Measurements from ENCODE around the gene BMPR1A. TPM values are rescaled to one million over a fixed set of nuclear protein-coding genes. Genes with fewer than 3 reads are reported as not detected.

Gene BMPR1A
- total and polyA plus RNA-seq, 10 of the 15 experiments (the other 5 are each of a cell fraction or from before 2014, with no cell fraction given): 2.3 to 22.7 (median 13.1) TPM

- FAIRE-seq (no peak), ATAC-seq (no peak), DNase-seq (ENCODE audit: low read depth, low spot score) (no peak)
- Histone ChIP-seq H3K79me2 (ENCODE audit: control insufficient read depth, insufficient read depth, low read length) (peaks cover 10% of the 10 kb centered on the region), H4K20me1 (ENCODE audit: control insufficient read depth, insufficient read depth) (no peaks in the 10 kb centered on the region), H3K4me3 (no peak overlapping the region), H3K4me1 (ENCODE audit: control insufficient read depth, insufficient read depth, low read length) (no peaks in the 10 kb centered on the region), H3K27me3 (replicated peaks in 1 of 2; ENCODE audit: control insufficient read depth in 2 of 2, insufficient read depth in 2 of 2, low read length in 1 of 2) (no peaks in the 10 kb centered on the region), H3K4me2 (ENCODE audit: control insufficient read depth, insufficient read depth) (no peak overlapping the region), H2AFZ (ENCODE audit: control insufficient read depth, low read depth, low read length) (no peak overlapping the region), H3K9ac (ENCODE audit: control insufficient read depth, insufficient read depth, low read length) (no peak overlapping the region), H3K9me3 (replicated peaks; ENCODE audit: control insufficient read depth, insufficient read depth, low read length) (no peaks in the 10 kb centered on the region), H3K27ac (ENCODE audit: control insufficient read depth, insufficient read depth) (no peak overlapping the region), H3K36me3 (ENCODE audit: control insufficient read depth in 2 of 2, insufficient read depth in 2 of 2, low read length in 1 of 2) (no peaks in the 10 kb centered on the region; a peak in 2 of 4 replicates)
- POLR2A ChIA-PET: no interaction called here
- WGBS (ENCODE audit: insufficient coverage, insufficient replicate concordance, low lambda C conversion rate, missing lambda C conversion rate): 59% methylated on average over 4 of the region's 4 CpGs
- no TSS peak for BruUV-seq (replicated peaks)
- RAD21 ChIA-PET (ENCODE audit: unreplicated experiment): no interaction called here
- TF ChIP-seq ZZZ3 (IDR thresholded peaks at IDR 0.05; ENCODE audit: control insufficient read depth, insufficient read length, low read depth): no peak
- no peak for TF ChIP-seq ATF3 (IDR thresholded peaks at IDR 0.05; ENCODE audit: borderline replicate concordance, extremely low read depth, low read depth, low read length)
- no peak for TF ChIP-seq BMI1 (IDR thresholded peaks at IDR 0.05; ENCODE audit: borderline replicate concordance)
- no peak for TF ChIP-seq HDGF (IDR thresholded peaks at IDR 0.05)
- in situ Hi-C loops (cut with MboI) (no loop called here), intact Hi-C loops (cut with micrococcal nuclease; ENCODE audit: unreplicated experiment) (no loop called here)
- CTCF ChIA-PET: no interaction called here
- SMC1A ChIA-PET (ENCODE audit: uncharacterized antibody, unreplicated experiment): no interaction called here
These were observed 56.7 kb downstream of the BMPR1A start for GRCh38 chr10:86813101-86813500.

- H3K36me3 ChIP-seq (ENCODE audit: control insufficient read depth in 2 of 2, insufficient read depth in 2 of 2, low read length in 1 of 2): no peaks in the 10 kb centered on the region; a peak in 2 of 4 replicates
- in situ Hi-C loops (cut with MboI) (no loop called here), intact Hi-C loops (cut with micrococcal nuclease; ENCODE audit: unreplicated experiment) (no loop called here)
- WGBS (ENCODE audit: insufficient coverage, insufficient replicate concordance, low lambda C conversion rate, missing lambda C conversion rate): 100% methylated on average over 1 of the region's 1 CpG
- no peak overlapping the region for H2AFZ ChIP-seq (ENCODE audit: control insufficient read depth, low read depth, low read length)
- no peaks in the 10 kb centered on the region for H3K9me3 ChIP-seq (replicated peaks; ENCODE audit: control insufficient read depth, insufficient read depth, low read length)
- ChIA-PET CTCF (no interaction called here), RAD21 (ENCODE audit: unreplicated experiment) (no interaction called here), SMC1A (ENCODE audit: uncharacterized antibody, unreplicated experiment) (interaction anchor here (1.1 kb wide), 1 partner anchor 9 kb away, joined by 4 read pairs; no protein-coding TSS in a partner anchor), POLR2A (no interaction called here)
- peaks cover 10% of the 10 kb centered on the region for H3K79me2 ChIP-seq (ENCODE audit: control insufficient read depth, insufficient read depth, low read length)
- H3K4me2 ChIP-seq (ENCODE audit: control insufficient read depth, insufficient read depth): no peak overlapping the region
- no TSS peak for BruUV-seq (replicated peaks)
- no peak overlapping the region for H3K27ac ChIP-seq (ENCODE audit: control insufficient read depth, insufficient read depth)
- H3K9ac ChIP-seq (ENCODE audit: control insufficient read depth, insufficient read depth, low read length): no peak overlapping the region
- FAIRE-seq (no peak), DNase-seq (ENCODE audit: low read depth, low spot score) (no peak), ATAC-seq (no peak)
- H3K4me3 ChIP-seq: no peak overlapping the region
- H4K20me1 ChIP-seq (ENCODE audit: control insufficient read depth, insufficient read depth): no peaks in the 10 kb centered on the region
- no peaks in the 10 kb centered on the region for H3K4me1 ChIP-seq (ENCODE audit: control insufficient read depth, insufficient read depth, low read length)
- H3K27me3 ChIP-seq (replicated peaks in 1 of 2; ENCODE audit: control insufficient read depth in 2 of 2, insufficient read depth in 2 of 2, low read length in 1 of 2): no peaks in the 10 kb centered on the region
- no peak for TF ChIP-seq ATF3 (IDR thresholded peaks at IDR 0.05; ENCODE audit: borderline replicate concordance, extremely low read depth, low read depth, low read length)
- TF ChIP-seq MAX (IDR thresholded peaks at IDR 0.05; ENCODE audit: low read depth, low read length): no peak
- TF ChIP-seq KDM1A (IDR thresholded peaks at IDR 0.05; ENCODE audit: borderline replicate concordance): no peak
- no peak for TF ChIP-seq POLR2AphosphoS5 (IDR thresholded peaks at IDR 0.05; ENCODE audit: low read length)
- no peak for TF ChIP-seq PML (IDR thresholded peaks at IDR 0.05; ENCODE audit: low read length)
- no peak for TF ChIP-seq PKNOX1 (IDR thresholded peaks at IDR 0.05)
- TF ChIP-seq ASH2L (IDR thresholded peaks at IDR 0.05; ENCODE audit: borderline replicate concordance, low read depth): no peak
- TF ChIP-seq ZNF622 (IDR thresholded peaks at IDR 0.05): no peak
- TF ChIP-seq ZNF24 (IDR thresholded peaks at IDR 0.05): no peak
- no peak for TF ChIP-seq NFYB (IDR thresholded peaks at IDR 0.05; ENCODE audit: insufficient read depth, low read depth, low read length)
- TF ChIP-seq ZNF217 (IDR thresholded peaks at IDR 0.05): no peak
- TF ChIP-seq MTA2 (IDR thresholded peaks at IDR 0.05; ENCODE audit: low read depth): no peak
- TF ChIP-seq BRCA1 (IDR thresholded peaks at IDR 0.05; ENCODE audit: low read depth, low read length): no peak
- no peak for TF ChIP-seq RUNX3 (IDR thresholded peaks at IDR 0.05; ENCODE audit: low read length)
These were observed 57.6 kb downstream of the BMPR1A start for GRCh38 chr10:86813982-86814381.

All from GM12878 (cell line).